OCI-LY3 (cell line): Measurements from ENCODE around the gene PTPN1.

ENCODE experiments used
- EZH2phosphoT487 ChIP-seq: fragments of 200-600 bp; shearing (Covaris generic); IDR thresholded peaks from 2 replicates; pipeline ENCODE4 v1.6.1; 2018; ENCODE audit warnings: antibody characterized with exemption, mixed run types, low read depth
- TF ChIP-seq, protein P1 (sequence below): fragments of 200-600, 300-600 bp; sonication (generic); IDR thresholded peaks from 2 replicates; pipeline ENCODE4 v1.5.1; 2014; ENCODE audit warnings: antibody characterized with exemption, low read length, low read depth

DNA sequence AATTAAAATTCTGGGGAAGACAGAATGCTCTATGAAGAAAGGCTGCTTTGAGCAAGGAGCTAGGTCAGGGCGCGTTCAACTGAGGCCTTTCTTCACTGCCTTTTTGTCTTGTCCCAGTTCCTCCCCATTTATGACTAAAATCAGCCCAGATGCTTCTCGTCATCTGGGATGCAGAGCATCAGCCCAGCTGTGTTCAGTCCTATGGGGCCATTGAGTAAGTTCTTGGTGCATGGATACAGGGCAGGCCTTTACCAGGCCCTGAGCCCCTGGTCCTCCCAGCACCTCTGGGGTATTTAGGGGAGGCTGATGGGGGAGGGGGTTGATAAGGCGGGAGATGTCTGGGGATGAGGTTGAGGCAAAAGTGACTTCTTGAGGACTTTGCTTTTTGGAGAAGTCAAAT, 55.7 kb downstream of the PTPN1 start:
- TF ChIP-seq, protein P1, sequence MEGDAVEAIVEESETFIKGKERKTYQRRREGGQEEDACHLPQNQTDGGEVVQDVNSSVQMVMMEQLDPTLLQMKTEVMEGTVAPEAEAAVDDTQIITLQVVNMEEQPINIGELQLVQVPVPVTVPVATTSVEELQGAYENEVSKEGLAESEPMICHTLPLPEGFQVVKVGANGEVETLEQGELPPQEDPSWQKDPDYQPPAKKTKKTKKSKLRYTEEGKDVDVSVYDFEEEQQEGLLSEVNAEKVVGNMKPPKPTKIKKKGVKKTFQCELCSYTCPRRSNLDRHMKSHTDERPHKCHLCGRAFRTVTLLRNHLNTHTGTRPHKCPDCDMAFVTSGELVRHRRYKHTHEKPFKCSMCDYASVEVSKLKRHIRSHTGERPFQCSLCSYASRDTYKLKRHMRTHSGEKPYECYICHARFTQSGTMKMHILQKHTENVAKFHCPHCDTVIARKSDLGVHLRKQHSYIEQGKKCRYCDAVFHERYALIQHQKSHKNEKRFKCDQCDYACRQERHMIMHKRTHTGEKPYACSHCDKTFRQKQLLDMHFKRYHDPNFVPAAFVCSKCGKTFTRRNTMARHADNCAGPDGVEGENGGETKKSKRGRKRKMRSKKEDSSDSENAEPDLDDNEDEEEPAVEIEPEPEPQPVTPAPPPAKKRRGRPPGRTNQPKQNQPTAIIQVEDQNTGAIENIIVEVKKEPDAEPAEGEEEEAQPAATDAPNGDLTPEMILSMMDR = no peak
- TF ChIP-seq EZH2phosphoT487 = no peak
